HepG2 (cell line): ENCODE data around the gene CMTM4. TPM values are rescaled to one million over a fixed set of nuclear protein-coding genes. Genes with fewer than 3 reads are reported as not detected.
A peak's percentile ranks its signal among the peaks of the same experiment; 100 is the strongest.

Source experiments
- CBFB ChIP-seq: sonication (generic); formaldehyde crosslinking; IDR thresholded peaks from 2 replicates; pipeline ENCODE4 v1.4.0; 2020; ENCODE audit warnings: missing genetic modification reagents
- FOXJ3 ChIP-seq: sonication (generic); formaldehyde crosslinking; IDR thresholded peaks from 2 replicates; pipeline ENCODE4 v1.4.0; 2020; ENCODE audit warnings: missing genetic modification reagents, mild to moderate bottlenecking, borderline replicate concordance
- GTF2F1 ChIP-seq: fragments of 150-350 bp; IDR thresholded peaks from 2 replicates; pipeline ENCODE4 v1.6.1; 2014; ENCODE audit warnings: low read length
- HNF1B ChIP-seq: sonication (generic); formaldehyde crosslinking; IDR thresholded peaks from 2 replicates; pipeline ENCODE4 v1.5.1; 2020; ENCODE audit warnings: mild to moderate bottlenecking, moderate library complexity, missing genetic modification reagents
- HNF4A ChIP-seq: sonication (generic); formaldehyde crosslinking; IDR thresholded peaks from 2 replicates; pipeline ENCODE4 v1.4.0; 2020; ENCODE audit warnings: missing genetic modification reagents
- HNRNPH1 ChIP-seq: fragments of 200-400 bp; formaldehyde crosslinking; optimal IDR thresholded peaks from 2 replicates; pipeline ENCODE3; 2017; ENCODE audit warnings: mild to moderate bottlenecking, low read depth, low read length
- NONO ChIP-seq, 2 experiments: fragments of 450-650 bp in 1 of 2; sonication (generic) in 1 of 2; formaldehyde crosslinking in 1 of 2; IDR thresholded peaks in 1 of 2; conservative IDR thresholded peaks in 1 of 2; 2 replicates each; pipeline versions ENCODE4 v1.6.1 to v1.8.0; 2017 to 2022; ENCODE audit warnings: mild to moderate bottlenecking in 1 of 2, missing genetic modification reagents in 1 of 2, moderate library complexity in 1 of 2
- PHB2 ChIP-seq: fragments of 450-650 bp; IDR thresholded peaks from 2 replicates; pipeline ENCODE4 v1.6.1; 2018; ENCODE audit not compliant: partially characterized antibody
- SMAD1 ChIP-seq: sonication (generic); formaldehyde crosslinking; IDR thresholded peaks from 2 replicates; pipeline ENCODE4 v1.4.0; 2020; ENCODE audit warnings: missing genetic modification reagents, low read depth, mild to moderate bottlenecking, borderline replicate concordance
- USF2 ChIP-seq, 2 experiments: sonication (generic) in 1 of 2; formaldehyde crosslinking in 1 of 2; IDR thresholded peaks; 2 replicates each; pipeline versions ENCODE4 v1.5.1 to v1.6.1; 2011 to 2020; ENCODE audit warnings: borderline replicate concordance in 1 of 2, low read depth in 1 of 2, low read length in 1 of 2, mild to moderate bottlenecking in 1 of 2, missing genetic modification reagents in 1 of 2, moderate library complexity in 1 of 2
- ZNF280D ChIP-seq: sonication (generic); formaldehyde crosslinking; IDR thresholded peaks from 2 replicates; pipeline ENCODE4 v1.5.1; 2020; ENCODE audit warnings: mild to moderate bottlenecking, missing genetic modification reagents
- ZNF564 ChIP-seq: sonication (generic); formaldehyde crosslinking; IDR thresholded peaks from 2 replicates; pipeline ENCODE4 v1.8.1; 2023; ENCODE audit warnings: mild to moderate bottlenecking, missing genetic modification reagents
- polyA plus RNA-seq, 8 experiments: library from polyadenylated mRNA; depleted of rRNA in 3 of 8; stranded (reverse) in 7 of 8; unstranded in 1 of 8; fragments of >200 nt; fragmentation: Illumina TruSeq in 4 of 8; extraction: Trizol in 4 of 8; gene quantifications; 2 replicates each; pipeline versions ENCODE4 v1.2.1 to v1.2.3, GENCODE V29; 2011 to 2016; ENCODE audit warnings: low read depth in 4 of 8, missing spikeins in 1 of 8, mixed read lengths in 1 of 8; ENCODE audit not compliant: insufficient read depth in 1 of 8
- total RNA-seq, 5 experiments: library from RNA; depleted of rRNA; stranded (reverse); fragments of >200 nt; fragmentation: Illumina TruSeq; extraction: Trizol; gene quantifications; 2 replicates each; pipeline ENCODE4 v1.2.3, GENCODE V29; 2016; ENCODE audit warnings: low read depth in 1 of 5
- TF ChIP-seq, protein P1 (sequence below): IDR thresholded peaks from 2 replicates; pipeline ENCODE4 v1.6.1; 2018; ENCODE audit warnings: missing genetic modification reagents
- TF ChIP-seq, protein P2 (sequence below): sonication (generic); formaldehyde crosslinking; IDR thresholded peaks from 2 replicates; pipeline ENCODE4 v1.4.0; 2020; ENCODE audit warnings: missing genetic modification reagents
- TF ChIP-seq, protein P3 (sequence below): sonication (generic); formaldehyde crosslinking; IDR thresholded peaks from 2 replicates; pipeline ENCODE4 v1.4.0; 2020; ENCODE audit warnings: low read depth, mild to moderate bottlenecking, missing genetic modification reagents

CMTM4 gene
- total and polyA plus RNA-seq, 2 of the 13 experiments (the other 11 are each of a cell fraction or from before 2014, with no cell fraction given) = 32.0 to 36.3 TPM

DNA sequence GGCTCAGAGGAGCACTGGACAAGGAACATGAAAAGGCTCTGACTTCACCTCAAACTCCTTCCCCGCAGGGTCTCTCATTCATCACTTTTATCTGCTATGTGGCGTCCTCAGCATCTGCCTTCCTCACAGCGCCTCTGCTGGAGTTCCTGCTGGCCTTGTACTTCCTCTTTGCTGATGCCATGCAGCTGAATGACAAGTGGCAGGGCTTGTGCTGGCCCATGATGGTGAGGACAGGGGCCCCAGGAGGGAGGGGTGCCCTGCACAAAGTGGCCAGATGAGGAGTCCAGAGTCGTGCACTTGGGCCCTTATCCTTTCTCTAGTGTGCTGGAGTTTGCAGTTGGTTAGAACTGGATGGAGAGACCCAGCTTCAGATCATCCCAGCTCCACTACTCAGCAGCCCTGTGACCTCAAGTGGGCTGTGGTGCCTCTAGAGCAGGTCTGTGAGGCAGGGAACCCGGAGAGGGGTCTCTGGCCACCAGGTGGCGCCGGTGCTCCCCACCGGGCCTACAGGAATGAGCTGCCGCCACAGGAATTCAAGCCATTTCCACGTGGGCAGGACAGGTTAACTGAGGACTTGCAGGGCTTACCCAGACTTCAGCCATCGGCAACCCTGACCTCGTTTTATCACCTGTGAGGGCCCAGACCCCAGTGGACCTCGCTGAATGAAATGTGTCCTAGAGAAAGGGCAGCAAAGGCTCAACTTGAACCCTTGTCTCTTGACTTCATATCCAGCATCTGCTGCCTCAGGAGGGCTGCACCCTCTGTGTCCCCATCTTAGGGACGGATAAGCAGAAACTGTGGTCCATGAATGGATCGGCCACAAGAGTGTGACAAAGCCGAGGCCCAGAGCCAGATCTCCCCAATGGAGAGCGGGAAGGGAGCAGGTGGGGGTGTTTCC, 88.1 kb downstream of the CMTM4 start (continued):
- TF ChIP-seq NONO (IDR thresholded peaks at IDR 0.05) (no peak), NONO (CRISPR knock-in tag; conservative IDR thresholded peaks at IDR 0.05) (peak; percentile 28; the same call in 1 of the 2 replicates), HNF4A (CRISPR knock-in tag) (peak; percentile 54), SMAD1 (CRISPR knock-in tag) (peak; percentile 50; the same call in 1 of the 2 replicates), FOXJ3 (peak; percentile 40; the same call in 1 of the 2 replicates), HNRNPH1 (no peak), CBFB (peak; percentile 96), ZNF280D (CRISPR knock-in tag) (peak; percentile 86), USF2 (IDR thresholded peaks at IDR 0.05; ENCODE audit: low read depth, low read length) (peak; percentile 42; the same call in 1 of the 2 replicates), USF2 (CRISPR knock-in tag; IDR thresholded peaks at IDR 0.05; ENCODE audit: borderline replicate concordance) (0 out of 2 replicates have a peak, but pooled peaks have one; percentile 43), HNF1B (CRISPR knock-in tag) (peak; percentile 85), ZNF564 (CRISPR knock-in tag) (0 out of 2 replicates have a peak, but pooled peaks have one; percentile 53), PHB2 (no peak), GTF2F1 (peak; percentile 67; the same call in 1 of the 2 replicates)
- TF ChIP-seq, protein P1, sequence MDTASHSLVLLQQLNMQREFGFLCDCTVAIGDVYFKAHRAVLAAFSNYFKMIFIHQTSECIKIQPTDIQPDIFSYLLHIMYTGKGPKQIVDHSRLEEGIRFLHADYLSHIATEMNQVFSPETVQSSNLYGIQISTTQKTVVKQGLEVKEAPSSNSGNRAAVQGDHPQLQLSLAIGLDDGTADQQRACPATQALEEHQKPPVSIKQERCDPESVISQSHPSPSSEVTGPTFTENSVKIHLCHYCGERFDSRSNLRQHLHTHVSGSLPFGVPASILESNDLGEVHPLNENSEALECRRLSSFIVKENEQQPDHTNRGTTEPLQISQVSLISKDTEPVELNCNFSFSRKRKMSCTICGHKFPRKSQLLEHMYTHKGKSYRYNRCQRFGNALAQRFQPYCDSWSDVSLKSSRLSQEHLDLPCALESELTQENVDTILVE (CRISPR knock-in tag) = 0 out of 2 replicates have a peak, but pooled peaks have one; percentile 74
- TF ChIP-seq, protein P2, sequence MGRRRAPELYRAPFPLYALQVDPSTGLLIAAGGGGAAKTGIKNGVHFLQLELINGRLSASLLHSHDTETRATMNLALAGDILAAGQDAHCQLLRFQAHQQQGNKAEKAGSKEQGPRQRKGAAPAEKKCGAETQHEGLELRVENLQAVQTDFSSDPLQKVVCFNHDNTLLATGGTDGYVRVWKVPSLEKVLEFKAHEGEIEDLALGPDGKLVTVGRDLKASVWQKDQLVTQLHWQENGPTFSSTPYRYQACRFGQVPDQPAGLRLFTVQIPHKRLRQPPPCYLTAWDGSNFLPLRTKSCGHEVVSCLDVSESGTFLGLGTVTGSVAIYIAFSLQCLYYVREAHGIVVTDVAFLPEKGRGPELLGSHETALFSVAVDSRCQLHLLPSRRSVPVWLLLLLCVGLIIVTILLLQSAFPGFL (CRISPR knock-in tag) = no peak
- TF ChIP-seq, protein P3, sequence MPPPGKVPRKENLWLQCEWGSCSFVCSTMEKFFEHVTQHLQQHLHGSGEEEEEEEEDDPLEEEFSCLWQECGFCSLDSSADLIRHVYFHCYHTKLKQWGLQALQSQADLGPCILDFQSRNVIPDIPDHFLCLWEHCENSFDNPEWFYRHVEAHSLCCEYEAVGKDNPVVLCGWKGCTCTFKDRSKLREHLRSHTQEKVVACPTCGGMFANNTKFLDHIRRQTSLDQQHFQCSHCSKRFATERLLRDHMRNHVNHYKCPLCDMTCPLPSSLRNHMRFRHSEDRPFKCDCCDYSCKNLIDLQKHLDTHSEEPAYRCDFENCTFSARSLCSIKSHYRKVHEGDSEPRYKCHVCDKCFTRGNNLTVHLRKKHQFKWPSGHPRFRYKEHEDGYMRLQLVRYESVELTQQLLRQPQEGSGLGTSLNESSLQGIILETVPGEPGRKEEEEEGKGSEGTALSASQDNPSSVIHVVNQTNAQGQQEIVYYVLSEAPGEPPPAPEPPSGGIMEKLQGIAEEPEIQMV = peak; percentile 85
